GM12878 (cell line): ENCODE data around the gene MAPKAP1. TPM values are rescaled to one million over a fixed set of nuclear protein-coding genes. Genes with fewer than 3 reads are reported as not detected.

Source experiments
- CBFB ChIP-seq: IDR thresholded peaks from 2 replicates; pipeline ENCODE4 v1.6.1; 2016; ENCODE audit warnings: antibody characterized with exemption, low read depth
- CBX5 ChIP-seq: sonication (generic); IDR thresholded peaks from 2 replicates; pipeline ENCODE4 v1.6.1; 2016; ENCODE audit warnings: low read depth, moderate library complexity, mild to moderate bottlenecking, inconsistent platforms
- CREM ChIP-seq: IDR thresholded peaks from 2 replicates; pipeline ENCODE4 v1.6.1; 2014; ENCODE audit warnings: antibody characterized with exemption, low read depth
- DPF2 ChIP-seq: fragments of 450-650 bp; IDR thresholded peaks from 2 replicates; pipeline ENCODE4 v1.6.1; 2017; ENCODE audit warnings: mild to moderate bottlenecking
- EED ChIP-seq: sonication (generic); IDR thresholded peaks from 2 replicates; pipeline ENCODE4 v1.6.1; 2016; ENCODE audit warnings: antibody characterized with exemption, low read depth
- EGR1 ChIP-seq, 2 experiments: IDR thresholded peaks; 1 replicate in 1 of 2; 2 replicates in 1 of 2; pipeline ENCODE4 v1.6.1; 2011 to 2012; ENCODE audit warnings: low read depth in 2 of 2, low read length in 2 of 2, borderline replicate concordance in 1 of 2, mild to moderate bottlenecking in 1 of 2, moderate library complexity in 1 of 2
- FOS ChIP-seq: IDR thresholded peaks from 3 replicates; pipeline ENCODE4 v1.6.1; 2011; ENCODE audit warnings: borderline replicate concordance; ENCODE audit not compliant: insufficient read length; ENCODE audit errors: extremely low read depth
- IKZF1 ChIP-seq: fragments of 450-650 bp; conservative IDR thresholded peaks from 2 replicates; pipeline ENCODE4 v1.6.1; 2017; ENCODE audit warnings: antibody characterized with exemption, mild to moderate bottlenecking
- KDM1A ChIP-seq: fragments of 200-600 bp; sonication (generic); IDR thresholded peaks from 2 replicates; pipeline ENCODE4 v1.6.1; 2016; ENCODE audit warnings: borderline replicate concordance
- KLF5 ChIP-seq: fragments of 450-650 bp; IDR thresholded peaks from 2 replicates; pipeline ENCODE4 v1.6.1; 2014; ENCODE audit warnings: mild to moderate bottlenecking; ENCODE audit not compliant: partially characterized antibody
- MEF2B ChIP-seq: fragments of 450-650 bp; IDR thresholded peaks from 2 replicates; pipeline ENCODE4 v1.6.1; 2018; ENCODE audit warnings: mild to moderate bottlenecking, moderate library complexity; ENCODE audit not compliant: partially characterized antibody, poor library complexity, severe bottlenecking
- MLLT1 ChIP-seq: fragments of 450-650 bp; IDR thresholded peaks from 2 replicates; pipeline ENCODE4 v1.6.1; 2016; ENCODE audit warnings: mild to moderate bottlenecking
- MTA3 ChIP-seq: IDR thresholded peaks from 2 replicates; pipeline ENCODE4 v1.6.1; 2012; ENCODE audit warnings: low read length, inconsistent platforms, borderline replicate concordance
- NR2C1 ChIP-seq: fragments of 450-650 bp; IDR thresholded peaks from 2 replicates; pipeline ENCODE4 v1.6.1; 2017; ENCODE audit warnings: antibody characterized with exemption, mild to moderate bottlenecking, moderate library complexity
- NR2C2 ChIP-seq: IDR thresholded peaks from 2 replicates; pipeline ENCODE4 v1.6.1; 2011; ENCODE audit warnings: borderline replicate concordance, low read depth; ENCODE audit not compliant: control insufficient read depth, insufficient read length
- NRF1 ChIP-seq: conservative IDR thresholded peaks from 2 replicates; pipeline ENCODE4 v1.6.1; 2011; ENCODE audit warnings: mild to moderate bottlenecking, low read depth, low read length, improper control_type of control experiment
- PAX8 ChIP-seq: fragments of 450-650 bp; IDR thresholded peaks from 2 replicates; pipeline ENCODE4 v1.6.1; 2017; ENCODE audit warnings: mild to moderate bottlenecking, moderate library complexity
- POU2F2 ChIP-seq: IDR thresholded peaks from 3 replicates; pipeline ENCODE4 v1.6.1; 2011; ENCODE audit warnings: low read depth, mild to moderate bottlenecking, low read length, borderline replicate concordance
- RCOR1 ChIP-seq: conservative IDR thresholded peaks from 2 replicates; pipeline ENCODE4 v1.6.1; 2012; ENCODE audit warnings: low read depth, low read length, improper control_type of control experiment
- SMAD5 ChIP-seq: IDR thresholded peaks from 2 replicates; pipeline ENCODE4 v1.6.1; 2016; ENCODE audit warnings: antibody characterized with exemption, low read depth
- SP1 ChIP-seq: IDR thresholded peaks from one replicate; pipeline ENCODE4 v1.6.1; 2011; ENCODE audit warnings: low read depth, low read length
- SREBF2 ChIP-seq: IDR thresholded peaks from 2 replicates; pipeline ENCODE4 v1.6.1; 2012; ENCODE audit warnings: mild to moderate bottlenecking, low read length
- SUZ12 ChIP-seq: fragments of 200-600 bp; sonication (generic); IDR thresholded peaks from one replicate; pipeline ENCODE4 v1.6.1; 2018; ENCODE audit warnings: antibody characterized with exemption, mild to moderate bottlenecking; ENCODE audit not compliant: unreplicated experiment
- polyA plus RNA-seq, 11 experiments: library from polyadenylated mRNA; depleted of rRNA in 4 of 11; unstranded in 6 of 11; stranded (reverse) in 5 of 11; fragments of >200 nt; fragmentation: Nextera tagmentation in 4 of 11; fragmentation: Illumina TruSeq in 1 of 11; extraction: Ambion mirVana in 4 of 11; extraction: Trizol in 1 of 11; gene quantifications; 1 replicate in 1 of 11; 2 replicates in 10 of 11; pipeline versions ENCODE4 v1.2.1 to v1.2.3, GENCODE V29; 2011 to 2016; ENCODE audit warnings: inconsistent platforms in 2 of 11, missing spikeins in 2 of 11, low read depth in 1 of 11
- total RNA-seq, 4 experiments: library from RNA; depleted of rRNA in 3 of 4; stranded (reverse); fragments of >200 nt in 3 of 4; fragmentation: Illumina TruSeq in 1 of 4; extraction: Trizol in 1 of 4; gene quantifications; 2 replicates each; pipeline versions ENCODE4 v1.2.1 to v1.2.3, GENCODE V29; 2013 to 2021
- TF ChIP-seq, protein P1 (sequence below): fragments of 150-350 bp; IDR thresholded peaks from 2 replicates; pipeline ENCODE4 v1.6.1; 2016; ENCODE audit warnings: low read depth, low read length
- TF ChIP-seq, protein P2 (sequence below): IDR thresholded peaks from 2 replicates; pipeline ENCODE4 v1.6.1; 2012; ENCODE audit warnings: low read depth, low read length, improper control_type of control experiment
- TF ChIP-seq, protein P3 (sequence below): IDR thresholded peaks from 2 replicates; pipeline ENCODE4 v1.6.1; 2011; ENCODE audit warnings: mild to moderate bottlenecking, low read depth, low read length, moderate library complexity; ENCODE audit not compliant: insufficient replicate concordance

The MAPKAP1 gene
- total and polyA plus RNA-seq, 10 of the 15 experiments (the other 5 are each of a cell fraction or from before 2014, with no cell fraction given) = 5.1 to 188 (median 105) TPM

- TF ChIP-seq EGR1 (IDR thresholded peaks at IDR 0.05; ENCODE audit: borderline replicate concordance in 1 of 2, low read depth in 2 of 2, low read length in 2 of 2) (peak in 1 of 2 experiments; percentile 64; a peak in 1 of 3 replicates), NR2C1 (no peak), NR2C2 (no peak), CBX5 (0 out of 2 replicates have a peak, but pooled peaks have one; percentile 16), EED (peak; percentile 99), POU2F2 (peak; percentile 87; the same call in 2 of the 3 replicates), KLF5 (peak; percentile 97), SMAD5 (no peak), KDM1A (no peak), MTA3 (peak; percentile 99), CREM (peak; percentile 95), FOS (no peak), NRF1 (no peak), SUZ12 (no peak), SREBF2 (no peak), DPF2 (peak; percentile 100), RCOR1 (no peak), PAX8 (no peak), MEF2B (peak; percentile 92), MLLT1 (peak; percentile 97), IKZF1 (peak; percentile 99), CBFB (peak; percentile 92), SP1 (peak; percentile 70)
- TF ChIP-seq, protein P1, sequence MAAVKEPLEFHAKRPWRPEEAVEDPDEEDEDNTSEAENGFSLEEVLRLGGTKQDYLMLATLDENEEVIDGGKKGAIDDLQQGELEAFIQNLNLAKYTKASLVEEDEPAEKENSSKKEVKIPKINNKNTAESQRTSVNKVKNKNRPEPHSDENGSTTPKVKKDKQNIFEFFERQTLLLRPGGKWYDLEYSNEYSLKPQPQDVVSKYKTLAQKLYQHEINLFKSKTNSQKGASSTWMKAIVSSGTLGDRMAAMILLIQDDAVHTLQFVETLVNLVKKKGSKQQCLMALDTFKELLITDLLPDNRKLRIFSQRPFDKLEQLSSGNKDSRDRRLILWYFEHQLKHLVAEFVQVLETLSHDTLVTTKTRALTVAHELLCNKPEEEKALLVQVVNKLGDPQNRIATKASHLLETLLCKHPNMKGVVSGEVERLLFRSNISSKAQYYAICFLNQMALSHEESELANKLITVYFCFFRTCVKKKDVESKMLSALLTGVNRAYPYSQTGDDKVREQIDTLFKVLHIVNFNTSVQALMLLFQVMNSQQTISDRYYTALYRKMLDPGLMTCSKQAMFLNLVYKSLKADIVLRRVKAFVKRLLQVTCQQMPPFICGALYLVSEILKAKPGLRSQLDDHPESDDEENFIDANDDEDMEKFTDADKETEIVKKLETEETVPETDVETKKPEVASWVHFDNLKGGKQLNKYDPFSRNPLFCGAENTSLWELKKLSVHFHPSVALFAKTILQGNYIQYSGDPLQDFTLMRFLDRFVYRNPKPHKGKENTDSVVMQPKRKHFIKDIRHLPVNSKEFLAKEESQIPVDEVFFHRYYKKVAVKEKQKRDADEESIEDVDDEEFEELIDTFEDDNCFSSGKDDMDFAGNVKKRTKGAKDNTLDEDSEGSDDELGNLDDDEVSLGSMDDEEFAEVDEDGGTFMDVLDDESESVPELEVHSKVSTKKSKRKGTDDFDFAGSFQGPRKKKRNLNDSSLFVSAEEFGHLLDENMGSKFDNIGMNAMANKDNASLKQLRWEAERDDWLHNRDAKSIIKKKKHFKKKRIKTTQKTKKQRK = no peak
- TF ChIP-seq, protein P2, sequence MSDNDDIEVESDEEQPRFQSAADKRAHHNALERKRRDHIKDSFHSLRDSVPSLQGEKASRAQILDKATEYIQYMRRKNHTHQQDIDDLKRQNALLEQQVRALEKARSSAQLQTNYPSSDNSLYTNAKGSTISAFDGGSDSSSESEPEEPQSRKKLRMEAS = no peak
- TF ChIP-seq, protein P3, sequence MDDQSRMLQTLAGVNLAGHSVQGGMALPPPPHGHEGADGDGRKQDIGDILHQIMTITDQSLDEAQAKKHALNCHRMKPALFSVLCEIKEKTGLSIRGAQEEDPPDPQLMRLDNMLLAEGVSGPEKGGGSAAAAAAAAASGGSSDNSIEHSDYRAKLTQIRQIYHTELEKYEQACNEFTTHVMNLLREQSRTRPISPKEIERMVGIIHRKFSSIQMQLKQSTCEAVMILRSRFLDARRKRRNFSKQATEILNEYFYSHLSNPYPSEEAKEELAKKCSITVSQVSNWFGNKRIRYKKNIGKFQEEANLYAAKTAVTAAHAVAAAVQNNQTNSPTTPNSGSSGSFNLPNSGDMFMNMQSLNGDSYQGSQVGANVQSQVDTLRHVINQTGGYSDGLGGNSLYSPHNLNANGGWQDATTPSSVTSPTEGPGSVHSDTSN = peak; percentile 91
These were observed 74.5 kb downstream of the MAPKAP1 start (continued) for GRCh38 chr9:125632321-125633115.
